GM21528 (cell line): ENCODE data around the gene LINC01488.
A peak's percentile ranks its signal among the peaks of the same experiment; 100 is the strongest.

Experiments used
- ATAC-seq: cut with Tn5 transposase; IDR thresholded peaks from one replicate; pipeline ENCODE4 v1.9.1; 2021; ENCODE audit warnings: mild to moderate bottlenecking, moderate library complexity; ENCODE audit not compliant: unreplicated experiment, low FRiP score

LINC01488 gene

DNA sequence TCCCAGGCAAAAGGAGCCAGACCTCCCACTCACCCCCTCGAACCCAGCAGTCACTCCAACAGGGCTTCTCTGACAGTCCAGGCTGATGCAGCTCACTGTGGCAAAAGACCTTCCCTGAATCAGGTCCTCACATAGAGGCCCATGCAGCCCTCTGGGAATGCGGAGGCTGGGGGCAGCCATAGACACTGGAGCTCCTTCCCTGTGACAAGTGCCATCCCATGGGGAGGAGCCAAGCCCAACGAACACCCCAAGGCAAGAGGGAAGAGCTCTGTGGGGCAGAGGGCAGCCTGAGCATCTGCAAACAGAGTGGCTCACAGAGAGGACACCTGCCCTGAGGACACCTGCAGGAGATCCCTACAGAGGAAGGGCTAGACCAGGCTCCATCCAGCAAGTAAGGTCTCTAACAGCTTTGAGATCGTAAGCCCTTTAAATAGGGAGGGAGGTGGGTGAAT lies at the start of gene LINC01488:
Gene LINC01488, plus strand, starts transcription at position 271 of the 452 bp plus-strand sequence.
- no peak for ATAC-seq

DNA sequence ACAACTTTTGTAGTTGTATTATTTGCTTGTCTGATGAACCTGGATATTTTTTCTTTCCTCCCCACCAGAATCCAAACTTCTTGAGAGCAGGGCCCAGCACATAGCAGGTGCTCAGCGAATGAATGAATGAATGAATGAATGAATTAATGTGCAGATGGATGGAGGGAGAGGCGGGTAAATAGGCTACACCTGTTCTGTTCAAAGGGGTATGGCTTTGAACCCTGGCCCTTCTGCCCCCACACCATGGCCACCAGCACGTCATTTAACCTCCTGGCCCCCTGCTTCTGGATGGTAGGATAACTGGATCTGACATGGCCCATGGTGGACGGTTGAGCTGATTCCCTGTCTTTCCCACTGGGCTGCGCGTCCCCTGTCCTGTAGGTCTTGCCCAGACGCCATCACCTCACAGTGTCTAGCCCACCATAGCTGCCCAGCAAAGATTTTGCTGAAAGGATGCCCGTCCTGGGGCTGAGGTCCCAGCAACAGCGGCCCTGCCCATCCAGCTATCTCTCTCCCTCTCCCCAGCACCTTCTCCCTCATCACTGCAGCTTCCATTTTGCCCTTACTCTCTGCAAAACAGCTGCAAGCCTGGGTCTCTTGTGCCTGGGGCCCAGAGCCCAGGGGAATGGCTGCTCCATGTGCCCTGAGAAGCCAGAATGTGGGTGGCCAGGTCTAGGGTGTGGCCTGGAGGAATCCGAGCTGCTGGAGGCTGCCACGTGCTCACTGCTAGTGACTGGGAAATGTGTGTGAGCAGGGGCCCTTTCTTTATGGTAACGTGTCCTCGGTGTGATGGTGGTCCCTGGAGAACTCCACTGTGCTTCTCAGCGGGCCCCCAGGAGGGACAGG lies 49.3 kb upstream of the LINC01488 start:
- ATAC-seq: no peak

GRCh38 chr11:69433741-69434140 lies 47.7 kb upstream of the LINC01488 start:
- ATAC-seq: no peak

- no peak for ATAC-seq
Observed at GRCh38 chr11:69434471-69434931, 47.0 kb upstream of the LINC01488 start.

DNA sequence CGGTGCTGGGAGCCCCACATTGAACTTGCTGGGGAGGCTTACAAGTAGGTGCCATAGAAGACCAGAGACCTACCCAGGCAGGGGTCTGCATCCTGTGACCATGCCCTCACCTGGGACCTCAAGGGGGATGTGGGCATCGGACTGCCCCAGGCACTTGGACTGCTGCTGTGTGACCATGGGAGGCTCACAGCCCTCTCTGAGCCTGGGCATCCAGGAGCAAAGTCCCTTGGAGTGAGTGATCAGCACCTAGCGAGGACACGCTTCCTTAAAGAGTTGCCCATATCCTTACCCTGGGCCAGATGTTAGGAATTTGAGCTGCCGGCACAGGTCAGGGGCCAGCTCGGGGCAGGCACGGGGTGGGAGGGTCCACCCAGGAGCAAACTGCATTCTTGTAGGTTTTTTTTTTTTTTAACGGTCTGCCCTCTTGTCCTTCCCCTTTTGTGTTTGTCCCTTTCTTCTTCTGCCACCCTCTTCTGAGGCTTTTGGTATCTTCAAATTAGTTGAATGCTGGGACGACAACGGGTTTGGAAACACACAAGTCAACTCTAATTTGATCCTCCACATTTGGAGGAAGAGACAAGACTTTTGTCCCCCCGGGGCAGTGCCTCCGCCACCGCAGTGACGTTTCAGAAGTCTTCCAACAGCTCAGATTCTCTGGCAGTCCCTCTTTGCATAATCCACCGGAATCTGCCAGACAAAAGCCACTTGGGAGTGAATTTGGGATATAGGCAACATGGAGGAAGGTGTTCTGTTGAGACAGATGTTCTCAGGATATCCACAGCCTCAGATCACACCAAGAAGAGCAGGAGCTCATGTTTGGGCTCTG lies 46.1 kb upstream of the LINC01488 start:
- ATAC-seq: no peak

- ATAC-seq: no peak
Observed at GRCh38 chr11:69436041-69436982, 45.2 kb upstream of the LINC01488 start.

DNA sequence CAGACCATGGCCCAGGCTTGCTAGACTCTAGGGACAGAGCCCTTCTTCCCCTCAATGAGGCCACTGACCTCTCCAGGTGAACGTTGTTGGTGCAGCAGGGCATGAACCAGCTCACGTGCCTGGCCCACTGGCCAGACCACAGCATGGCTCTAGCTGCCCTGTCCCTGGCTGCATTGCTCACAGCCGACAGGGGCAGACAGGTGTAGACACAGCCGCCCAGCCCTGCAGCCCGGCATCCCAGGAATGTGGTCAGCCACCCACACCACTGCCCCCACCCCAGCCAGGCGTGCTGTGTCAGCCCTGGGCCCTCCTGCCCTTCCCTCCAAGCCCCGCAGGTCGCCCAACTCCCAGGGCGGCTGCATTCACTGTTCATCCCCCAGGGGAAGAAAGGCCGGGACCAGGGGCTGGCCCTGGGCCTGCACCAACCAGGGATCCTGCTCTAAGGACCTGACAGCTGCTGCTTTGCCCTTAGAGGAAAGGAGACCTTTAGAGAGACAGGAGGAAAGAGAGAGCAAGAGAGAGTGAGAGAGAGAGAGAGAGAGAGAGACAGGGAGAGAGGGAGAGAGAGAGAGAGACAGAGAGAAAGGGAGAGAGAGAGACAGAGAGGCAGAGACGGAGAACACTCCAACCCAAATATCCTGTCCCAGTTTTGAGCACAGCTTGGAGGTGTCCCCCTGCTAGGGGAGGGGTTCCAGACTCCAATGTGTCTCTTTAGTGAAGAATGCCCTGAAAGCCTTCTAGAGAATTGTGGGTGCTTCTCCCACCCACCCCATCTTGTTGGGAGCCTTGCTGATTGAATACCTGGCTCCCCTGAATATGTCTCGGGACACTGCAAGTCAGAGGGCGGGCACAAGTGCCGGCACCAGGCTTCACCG lies 44.2 kb upstream of the LINC01488 start:
- ATAC-seq: no peak

- ATAC-seq: no peak
Observed at GRCh38 chr11:69437876-69438205, 43.6 kb upstream of the LINC01488 start.

- no peak for ATAC-seq
Observed at GRCh38 chr11:69438286-69438920, 43.1 kb upstream of the LINC01488 start.

DNA sequence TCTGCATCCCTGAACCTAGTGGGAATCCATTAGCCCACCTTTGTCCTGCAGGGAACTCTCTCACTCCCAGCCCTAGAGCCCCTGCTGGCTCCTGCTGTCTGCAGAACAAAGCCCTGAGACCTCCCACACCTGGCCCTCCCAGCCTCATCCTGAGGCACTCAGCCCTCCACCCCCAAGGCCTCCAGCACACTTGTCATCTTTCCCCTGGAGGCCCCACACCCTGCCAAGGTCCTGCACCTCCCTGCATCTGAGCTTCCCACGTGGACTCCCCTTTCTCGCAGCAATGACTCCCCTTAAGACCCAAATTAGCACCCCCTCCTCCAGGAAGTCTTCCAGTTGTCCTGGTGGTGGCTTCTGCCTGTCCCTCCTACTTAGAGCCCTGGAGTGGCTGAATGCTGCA lies 42.3 kb upstream of the LINC01488 start:
- ATAC-seq: no peak

DNA sequence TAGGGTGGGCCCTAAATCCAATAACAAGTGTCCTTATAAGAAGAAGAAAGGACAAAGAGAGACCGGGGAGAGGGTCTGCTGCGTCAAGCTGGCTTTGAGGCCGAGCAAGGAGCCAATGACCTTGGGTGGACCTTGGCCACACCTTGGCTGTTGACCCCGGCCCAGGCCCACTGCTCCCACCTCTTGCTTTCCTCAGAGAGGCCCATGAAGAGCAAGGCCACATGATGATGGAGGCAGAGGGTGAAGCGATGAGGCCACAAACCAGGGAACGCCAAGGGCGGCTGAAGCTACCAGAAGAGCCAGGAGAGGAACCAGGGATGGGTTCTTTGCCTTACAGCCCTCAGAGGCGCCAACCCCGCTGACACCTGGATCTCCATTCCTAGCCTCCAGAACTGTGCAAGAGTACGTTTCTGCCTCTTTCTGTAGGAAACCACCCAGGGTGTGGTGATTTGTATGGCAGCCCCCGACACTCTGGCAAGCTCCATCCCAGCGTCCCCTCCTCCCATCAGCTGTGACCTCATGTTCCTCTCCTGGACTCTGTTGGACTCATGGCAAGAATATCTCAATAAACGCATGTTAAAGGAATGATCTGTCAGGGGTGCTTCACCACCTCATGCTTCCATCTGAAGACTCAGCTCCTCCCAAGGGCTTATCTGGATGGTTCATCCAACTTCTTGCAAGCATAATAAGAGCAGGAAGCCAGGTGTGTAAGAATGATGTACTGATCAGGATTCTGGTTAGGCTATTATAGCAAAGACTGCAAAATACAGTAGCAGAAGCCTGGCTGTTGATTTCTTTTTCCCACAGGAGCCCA lies 41.6 kb upstream of the LINC01488 start:
- no peak for ATAC-seq

- no peak for ATAC-seq
Observed at GRCh38 chr11:69440876-69441275, 40.6 kb upstream of the LINC01488 start.

DNA sequence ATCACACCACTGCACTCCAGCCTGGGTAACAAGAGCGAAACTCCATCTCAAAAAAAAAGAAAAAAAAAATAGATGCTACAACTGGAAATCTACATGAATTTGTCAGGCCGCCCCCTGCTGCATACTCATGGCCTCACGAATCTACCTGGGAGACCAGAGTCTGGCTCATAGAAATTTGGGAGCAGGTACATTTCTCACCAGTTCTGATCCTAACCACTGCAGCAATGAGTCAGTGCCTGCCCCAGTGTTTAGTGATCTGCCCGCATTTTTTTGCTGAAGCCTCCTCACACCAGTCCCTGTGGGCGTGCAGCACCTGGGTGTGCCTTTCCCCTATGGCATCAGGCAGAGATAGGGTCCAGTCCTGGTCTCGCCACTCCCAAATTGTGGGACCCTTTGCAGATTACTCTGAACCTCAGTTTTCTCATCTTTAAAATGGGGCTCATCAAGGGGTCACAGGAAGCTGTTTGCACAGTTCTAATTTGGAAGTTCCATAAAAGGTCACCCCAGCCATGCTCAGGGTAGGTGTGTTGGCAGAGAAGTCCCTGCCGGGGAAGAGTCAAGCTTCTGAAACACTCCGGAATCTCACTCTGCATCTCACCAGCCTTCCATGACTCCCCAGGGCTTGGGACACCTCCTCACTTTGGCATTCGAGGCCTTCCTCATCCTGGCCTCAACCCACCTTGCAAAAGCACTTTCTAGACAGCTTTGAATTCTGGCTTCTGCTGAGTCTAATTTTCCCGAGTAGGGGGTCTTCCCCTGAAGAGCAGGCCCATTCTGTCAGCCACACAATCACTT lies 39.3 kb upstream of the LINC01488 start:
- ATAC-seq: no peak

DNA sequence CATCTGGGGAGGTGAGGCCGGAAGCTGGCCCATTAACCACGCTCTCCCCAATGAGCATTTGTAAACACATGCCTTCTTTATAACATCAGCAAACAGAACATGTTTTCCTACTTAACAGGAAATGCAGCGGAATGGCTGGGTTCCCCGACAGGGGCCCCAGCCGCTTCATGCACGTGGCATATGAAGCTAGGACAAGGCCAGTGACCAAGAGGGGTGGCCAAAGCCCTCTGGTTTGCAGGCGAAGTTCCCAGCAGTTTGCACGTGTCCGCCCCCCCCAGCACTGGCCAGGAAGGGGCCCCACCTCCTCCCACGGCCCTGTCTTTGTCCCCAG lies 38.7 kb upstream of the LINC01488 start:
- ATAC-seq: no peak

DNA sequence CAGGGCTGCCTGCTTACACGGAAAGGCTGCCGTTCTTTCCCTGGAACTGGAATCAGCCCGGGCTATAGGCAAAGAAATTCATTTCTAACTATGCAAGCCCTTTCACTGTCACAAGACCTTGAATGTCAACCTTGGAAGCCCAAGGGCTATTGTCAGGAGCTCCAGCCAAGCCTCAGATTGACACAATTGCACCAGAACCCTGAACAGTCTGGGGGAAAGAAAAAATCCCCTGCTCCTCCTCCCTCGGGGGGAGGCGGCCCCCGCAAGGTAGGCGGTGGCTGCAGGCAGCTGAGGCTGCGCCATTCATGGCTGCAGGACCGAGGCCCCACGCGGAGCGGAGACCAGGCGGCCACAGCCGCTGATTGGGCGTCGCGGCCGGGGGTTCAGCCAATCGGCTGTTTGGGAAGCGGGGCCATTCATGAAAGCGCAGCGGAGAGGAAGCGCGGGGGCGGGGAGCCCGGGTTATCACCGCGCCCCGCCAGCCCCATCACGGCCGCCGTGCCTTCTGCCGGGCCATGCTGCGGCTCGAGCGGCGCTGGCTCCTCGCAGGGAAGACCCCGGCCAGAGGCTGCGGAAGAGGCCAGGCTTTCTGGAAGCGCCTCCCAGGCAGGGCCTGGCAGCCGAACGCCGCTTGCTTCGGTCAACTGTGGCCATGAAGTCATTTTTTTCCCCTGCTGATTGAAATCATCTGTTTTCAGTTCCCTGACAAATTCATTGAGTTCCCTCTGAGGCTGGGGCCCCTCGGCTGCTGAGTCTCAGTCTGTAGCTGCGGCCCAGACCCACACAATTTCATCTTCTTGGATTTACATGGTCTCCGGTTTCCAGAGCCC lies 38.1 kb upstream of the LINC01488 start:
- peak; percentile 84 for ATAC-seq

DNA sequence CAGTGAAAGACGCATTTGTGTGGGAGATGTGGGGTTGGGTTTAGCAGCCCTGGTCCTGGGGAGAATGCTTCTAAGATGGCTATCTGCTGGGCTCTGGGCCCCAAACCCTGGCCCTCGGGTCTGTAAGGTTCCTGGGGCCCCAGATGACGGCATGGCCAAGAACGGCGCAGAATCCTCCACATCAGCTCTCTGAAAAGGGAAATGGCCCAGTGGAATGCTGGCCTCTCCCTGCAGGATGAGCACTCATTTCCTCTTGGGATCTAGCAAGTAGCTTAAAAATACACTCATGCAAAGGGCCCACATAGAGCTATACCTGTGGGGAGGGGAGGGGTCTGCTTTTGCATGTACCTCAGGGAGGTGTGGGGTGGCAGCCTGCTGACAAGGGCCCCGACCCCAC lies 37.5 kb upstream of the LINC01488 start:
- ATAC-seq: no peak
